Right atrium auricular region (tissue), 2 donors: ENCODE data around the gene SAFB. TPM values are rescaled to one million over a fixed set of nuclear protein-coding genes. Genes with fewer than 3 reads are reported as not detected.

ENCODE experiments used
- DNase-seq: peaks from one replicate; pipeline ENCODE4 v3.0.0-alpha.2; 2019; ENCODE audit warnings: low spot score
- H3K27ac ChIP-seq, 2 donors: fragments of 200-600 bp; sonication (generic); 1 replicate in 1 of 2; 2 replicates in 1 of 2; pipeline ENCODE4 v1.5.1; 2016 to 2019
- H3K27me3 ChIP-seq, 2 donors: fragments of 200-600 bp; sonication (generic); one replicate each; pipeline versions ENCODE4 v1.5.1 to v1.6.0; 2017 to 2019
- H3K36me3 ChIP-seq: fragments of 200-600 bp; sonication (generic); one replicate; pipeline ENCODE4 v1.5.1; 2016
- H3K4me1 ChIP-seq, 2 donors: fragments of 200-600 bp; sonication (generic); one replicate each; pipeline versions ENCODE4 v1.5.1 to v1.6.0; 2017 to 2019
- H3K4me3 ChIP-seq, 2 donors: fragments of 200-600 bp; sonication (generic); 1 replicate in 1 of 2; 2 replicates in 1 of 2; pipeline ENCODE4 v1.5.1; 2017 to 2019; ENCODE audit warnings: mild to moderate bottlenecking in 1 of 2, moderate library complexity in 1 of 2
- H3K9me3 ChIP-seq, 2 donors: fragments of 200-600 bp; sonication (generic); one replicate each; pipeline ENCODE4 v1.5.1; 2019
- CTCF ChIP-seq, 2 donors: fragments of 200-600 bp; sonication (generic); IDR thresholded peaks; one replicate each; pipeline ENCODE4 v1.5.1; 2019; ENCODE audit warnings: antibody characterized with exemption in 2 of 2
- total RNA-seq, 2 donors: library from RNA; depleted of rRNA; stranded (reverse); fragments of >200 nt; gene quantifications; one replicate each; pipeline ENCODE4 v1.1.0, GENCODE V29; 2016

SAFB gene
- total RNA-seq, 2 donors from 2014 or later, result 31.9 to 32.7 TPM

DNA sequence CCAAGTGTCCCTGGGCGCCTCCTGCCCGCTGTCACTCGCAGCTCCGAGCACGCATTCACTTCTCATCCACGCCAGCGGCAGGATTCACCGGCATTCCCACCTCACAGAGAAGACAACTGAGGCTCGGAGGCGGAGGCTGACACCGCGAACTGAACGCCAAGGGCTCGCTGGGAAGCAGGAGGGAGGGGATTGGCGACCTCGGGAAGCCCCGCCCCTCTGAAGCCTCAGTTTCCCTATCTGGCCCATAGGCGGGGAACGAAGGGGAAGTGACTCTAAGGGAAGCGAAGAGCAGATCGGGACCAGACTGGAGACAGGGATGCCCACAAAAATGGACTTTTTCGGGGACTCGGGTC lies 57.2 kb downstream of the SAFB start:
- no peak for TF ChIP-seq CTCF (IDR thresholded peaks at IDR 0.05)
- DNase-seq, result no peak
- H3K4me3 ChIP-seq, result peak overlapping the region; percentile 90 to 92
- no peaks in the 10 kb centered on the region for H3K27me3 ChIP-seq
- H3K36me3 ChIP-seq, result peaks cover 12% of the 10 kb centered on the region
- peak overlapping the region; percentile 91 to 95 for H3K27ac ChIP-seq
- no peaks in the 10 kb centered on the region for H3K9me3 ChIP-seq
- peaks cover 0 to 27% of the 10 kb centered on the region in 2 donors for H3K4me1 ChIP-seq

- H3K4me1 ChIP-seq, result peaks cover 0 to 27% of the 10 kb centered on the region in 2 donors
- no peak for TF ChIP-seq CTCF (IDR thresholded peaks at IDR 0.05)
Measured at GRCh38 chr19:5680437-5681368, 57.8 kb downstream of the SAFB start, which contains the start of the genes HSD11B1L and MICOS13. Gene HSD11B1L (plus strand): TSS chr19:5681027. CDS start chr19:5684833, 3,806 bp downstream. Gene MICOS13 (minus strand): TSS chr19:5680516. CDS start chr19:5680486, 30 bp downstream.

DNA sequence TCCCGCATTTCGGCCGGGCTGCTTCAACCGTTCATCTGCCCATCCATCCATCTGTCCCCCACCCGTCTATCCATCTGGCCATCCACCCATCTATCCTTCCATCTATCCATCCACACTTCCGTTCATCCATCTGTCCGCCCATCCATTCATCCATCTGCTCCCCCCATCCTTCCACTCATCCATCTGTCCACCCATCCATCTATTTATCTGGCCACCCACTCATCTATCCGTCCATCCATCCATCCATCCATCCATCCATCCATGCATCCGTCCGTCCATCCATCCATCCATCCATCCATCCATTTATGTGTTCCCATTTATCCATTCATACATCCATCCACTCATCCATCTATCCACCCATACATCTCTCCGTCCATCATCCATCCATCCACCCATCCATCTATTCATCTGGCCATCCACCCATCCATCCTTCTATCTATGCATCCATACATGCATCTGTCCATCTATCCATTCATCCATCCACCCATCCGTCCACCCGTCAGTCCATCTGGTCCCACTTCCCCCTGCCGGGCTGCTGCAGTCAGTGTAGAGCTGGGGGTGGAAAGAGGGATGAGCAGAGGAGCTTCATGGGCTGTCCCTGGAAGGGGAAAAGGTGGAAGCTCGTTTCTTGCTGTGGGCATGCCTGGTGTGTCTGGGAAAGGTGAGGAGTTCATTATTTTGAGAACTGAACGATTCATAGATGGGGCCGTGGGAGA lies 58.7 kb downstream of the SAFB start:
- DNase-seq, result no peak
- H3K4me3 ChIP-seq, result peak overlapping the region; percentile 90 to 92
- no peak for TF ChIP-seq CTCF (IDR thresholded peaks at IDR 0.05)
- H3K27ac ChIP-seq, result peak overlapping the region in 1 of 2 donors; percentile 91
- no peaks in the 10 kb centered on the region for H3K9me3 ChIP-seq
- peaks cover 12% of the 10 kb centered on the region for H3K36me3 ChIP-seq
- peaks cover 0 to 24% of the 10 kb centered on the region in 2 donors for H3K4me1 ChIP-seq
- no peaks in the 10 kb centered on the region for H3K27me3 ChIP-seq

More at GRCh38 chr19:5680437-5681368, 57.8 kb downstream of the SAFB start, which contains the start of the genes HSD11B1L and MICOS13:
- H3K27ac ChIP-seq, result peak within 1 kb of the TSS; percentile 91 to 95
- peak within 1 kb of the TSS; percentile 90 to 92 for H3K4me3 ChIP-seq
- H3K9me3 ChIP-seq, result no peaks in the 10 kb centered on the region
- peaks cover 12% of the 10 kb centered on the region for H3K36me3 ChIP-seq
- no peaks in the 10 kb centered on the region for H3K27me3 ChIP-seq
- peak; percentile 99 for DNase-seq

GRCh38 chr19:5682107-5682482 lies 59.2 kb downstream of the SAFB start:
- Histone ChIP-seq H3K4me3 (no peak overlapping the region), H3K4me1 (peaks cover 0 to 23% of the 10 kb centered on the region in 2 donors), H3K27me3 (no peaks in the 10 kb centered on the region), H3K9me3 (no peaks in the 10 kb centered on the region), H3K36me3 (peaks cover 12% of the 10 kb centered on the region), H3K27ac (no peak overlapping the region)
- no peak for TF ChIP-seq CTCF (IDR thresholded peaks at IDR 0.05)
- DNase-seq, result no peak

- Histone ChIP-seq H3K27ac (no peak overlapping the region), H3K36me3 (peaks cover 4% of the 10 kb centered on the region), H3K27me3 (no peaks in the 10 kb centered on the region), H3K4me3 (no peak overlapping the region), H3K9me3 (no peaks in the 10 kb centered on the region), H3K4me1 (peaks cover 0 to 28% of the 10 kb centered on the region in 2 donors)
- no peak for DNase-seq
- TF ChIP-seq CTCF (IDR thresholded peaks at IDR 0.05), result no peak
Measured at GRCh38 chr19:5683177-5683886, 60.4 kb downstream of the SAFB start.
